Stimulated activated naive B cell treated with anti-CD40 and anti-IgM and Interleukin-4, amounts not matched to agents 10 μg/mL and 1 μg/mL and 100 μg/mL, for 72 hours (primary cell): ENCODE measurements around the gene CITED2.
"Not testable (repeated sequence)": the region's sequence is repeated elsewhere in the genome, so short reads cannot be mapped to it uniquely, and the experiment has no call there.

Experiments used
- ATAC-seq, 2 donors: fragments of 150-1000 bp; cut with Tn5 transposase; replicated peaks; 2 replicates each; pipeline ENCODE4 v1.10.0; 2021; ENCODE audit warnings: moderate library complexity in 1 of 2
- DNase-seq: peaks from one replicate; pipeline ENCODE4 v3.0.0; 2021
- H3K27ac Mint-ChIP-seq: one replicate; pipeline ENCODE4 v1.8.0; 2022; ENCODE audit warnings: mild to moderate bottlenecking, mixed read lengths
- H3K27me3 Mint-ChIP-seq, 2 donors: one replicate each; pipeline ENCODE4 v1.8.0; 2022; ENCODE audit warnings: mixed read lengths in 2 of 2
- H3K36me3 Mint-ChIP-seq, 2 donors: one replicate each; pipeline ENCODE4 v1.8.0; 2022; ENCODE audit warnings: mixed read lengths in 2 of 2, mild to moderate bottlenecking in 1 of 2
- H3K4me1 Mint-ChIP-seq, 2 donors: one replicate each; pipeline ENCODE4 v1.8.0; 2022; ENCODE audit warnings: mixed read lengths in 2 of 2, mild to moderate bottlenecking in 1 of 2
- H3K4me3 Mint-ChIP-seq, 2 donors: one replicate each; pipeline ENCODE4 v1.8.0; 2022; ENCODE audit warnings: mild to moderate bottlenecking in 2 of 2, mixed read lengths in 2 of 2, moderate library complexity in 1 of 2
- H3K9me3 Mint-ChIP-seq, 2 donors: one replicate each; pipeline ENCODE4 v1.8.0; 2022; ENCODE audit warnings: mixed read lengths in 2 of 2, mild to moderate bottlenecking in 1 of 2

CITED2 gene

GRCh38 chr6:139374357-139375225, at the start of gene CITED2:
Gene CITED2, minus strand, starts transcription at chr6:139374648. Its CDS starts 704 bp downstream, at chr6:139373944.
- Mint-ChIP-seq H3K4me3 (peak within 1 kb of the TSS; percentile 88 to 98), H3K4me1 (peaks cover 19 to 33% of the 10 kb centered on the region in 2 donors), H3K27me3 (no peaks in the 10 kb centered on the region), H3K27ac (peak within 1 kb of the TSS; percentile 100), H3K36me3 (peaks cover 10 to 13% of the 10 kb centered on the region in 2 donors), H3K9me3 (no peaks in the 10 kb centered on the region)
- peak; percentile 92 for DNase-seq
- peak; percentile 80 to 82 for ATAC-seq

- H3K4me3 Mint-ChIP-seq = no peak overlapping the region
- no peak overlapping the region for H3K27ac Mint-ChIP-seq
- H3K4me1 Mint-ChIP-seq = peaks cover 4 to 10% of the 10 kb centered on the region in 2 donors
- peaks cover 0 to 3% of the 10 kb centered on the region in 2 donors for H3K36me3 Mint-ChIP-seq
- ATAC-seq (no peak), DNase-seq (no peak)
- no peaks in the 10 kb centered on the region for H3K9me3 Mint-ChIP-seq
- peaks cover 0 to 5% of the 10 kb centered on the region in 2 donors for H3K27me3 Mint-ChIP-seq
These were observed 48.7 kb upstream of the CITED2 start for GRCh38 chr6:139423037-139423703.

- Mint-ChIP-seq H3K36me3 (peaks cover 0 to 3% of the 10 kb centered on the region in 2 donors), H3K27me3 (peaks cover 0 to 5% of the 10 kb centered on the region in 2 donors), H3K9me3 (no peaks in the 10 kb centered on the region), H3K4me1 (peaks cover 4 to 10% of the 10 kb centered on the region in 2 donors), H3K4me3 (no peak overlapping the region), H3K27ac (no peak overlapping the region)
- ATAC-seq = no peak
- DNase-seq = no peak
These were observed 47.9 kb upstream of the CITED2 start for GRCh38 chr6:139422105-139423036.

- no peak overlapping the region for H3K4me3 Mint-ChIP-seq
- H3K4me1 Mint-ChIP-seq = peaks cover 4 to 10% of the 10 kb centered on the region in 2 donors
- no peak overlapping the region for H3K27ac Mint-ChIP-seq
- ATAC-seq = no peak
- H3K27me3 Mint-ChIP-seq = peaks cover 0 to 6% of the 10 kb centered on the region in 2 donors
- H3K36me3 Mint-ChIP-seq = peaks cover 0 to 3% of the 10 kb centered on the region in 2 donors
- no peak for DNase-seq
- H3K9me3 Mint-ChIP-seq = no peaks in the 10 kb centered on the region
These were observed 44.2 kb upstream of the CITED2 start for GRCh38 chr6:139418481-139419132.

- no peaks in the 10 kb centered on the region for H3K36me3 Mint-ChIP-seq
- H3K27ac Mint-ChIP-seq = no peak overlapping the region
- no peak for ATAC-seq
- H3K4me1 Mint-ChIP-seq = no peaks in the 10 kb centered on the region
- H3K4me3 Mint-ChIP-seq = no peak overlapping the region
- H3K9me3 Mint-ChIP-seq = no peaks in the 10 kb centered on the region
- DNase-seq = no peak
- H3K27me3 Mint-ChIP-seq = peaks cover 0 to 5% of the 10 kb centered on the region in 2 donors
These were observed 41.7 kb upstream of the CITED2 start for GRCh38 chr6:139416146-139416545.

- no peaks in the 10 kb centered on the region for H3K9me3 Mint-ChIP-seq
- H3K4me1 Mint-ChIP-seq = no peaks in the 10 kb centered on the region
- H3K36me3 Mint-ChIP-seq = no peaks in the 10 kb centered on the region
- no peak overlapping the region for H3K4me3 Mint-ChIP-seq
- H3K27ac Mint-ChIP-seq = no peak overlapping the region
- peaks cover 0 to 5% of the 10 kb centered on the region in 2 donors for H3K27me3 Mint-ChIP-seq
- no peak for ATAC-seq
- no peak for DNase-seq
These were observed 40.9 kb upstream of the CITED2 start for GRCh38 chr6:139415365-139415764.

- not testable (repeated sequence) for DNase-seq, H3K27ac Mint-ChIP-seq, H3K4me3 Mint-ChIP-seq, H3K9me3 Mint-ChIP-seq, H3K36me3 Mint-ChIP-seq, H3K4me1 Mint-ChIP-seq, H3K27me3 Mint-ChIP-seq, ATAC-seq
These were observed 37.7 kb upstream of the CITED2 start for GRCh38 chr6:139412103-139412502.

- no peak for DNase-seq
- no peak for ATAC-seq
- H3K9me3 Mint-ChIP-seq = peaks cover 0 to 1% of the 10 kb centered on the region in 2 donors
- peaks cover 0 to 5% of the 10 kb centered on the region in 2 donors for H3K27me3 Mint-ChIP-seq
- no peaks in the 10 kb centered on the region for H3K36me3 Mint-ChIP-seq
- H3K27ac Mint-ChIP-seq = no peak overlapping the region
- no peak overlapping the region for H3K4me3 Mint-ChIP-seq
- no peaks in the 10 kb centered on the region for H3K4me1 Mint-ChIP-seq
These were observed 34.6 kb upstream of the CITED2 start for GRCh38 chr6:139409026-139409425.

- DNase-seq (no peak), ATAC-seq (no peak)
- Mint-ChIP-seq H3K4me1 (no peaks in the 10 kb centered on the region), H3K27ac (no peak overlapping the region), H3K4me3 (no peak overlapping the region), H3K9me3 (peaks cover 0 to 1% of the 10 kb centered on the region in 2 donors), H3K27me3 (no peaks in the 10 kb centered on the region), H3K36me3 (no peaks in the 10 kb centered on the region)
These were observed 33.3 kb upstream of the CITED2 start for GRCh38 chr6:139407718-139408222.

- no peak overlapping the region for H3K27ac Mint-ChIP-seq
- H3K36me3 Mint-ChIP-seq = no peaks in the 10 kb centered on the region
- H3K27me3 Mint-ChIP-seq = no peaks in the 10 kb centered on the region
- H3K9me3 Mint-ChIP-seq = peaks cover 0 to 1% of the 10 kb centered on the region in 2 donors
- H3K4me3 Mint-ChIP-seq = no peak overlapping the region
- no peaks in the 10 kb centered on the region for H3K4me1 Mint-ChIP-seq
- DNase-seq (no peak), ATAC-seq (no peak)
These were observed 32.3 kb upstream of the CITED2 start for GRCh38 chr6:139406577-139407343.

GRCh38 chr6:139402876-139403386, 28.5 kb upstream of the CITED2 start:
- H3K9me3 Mint-ChIP-seq = peaks cover 0 to 1% of the 10 kb centered on the region in 2 donors
- no peak overlapping the region for H3K27ac Mint-ChIP-seq
- no peaks in the 10 kb centered on the region for H3K36me3 Mint-ChIP-seq
- ATAC-seq (no peak), DNase-seq (no peak)
- H3K4me3 Mint-ChIP-seq = no peak overlapping the region
- no peaks in the 10 kb centered on the region for H3K27me3 Mint-ChIP-seq
- H3K4me1 Mint-ChIP-seq = no peaks in the 10 kb centered on the region

- Mint-ChIP-seq H3K36me3 (no peaks in the 10 kb centered on the region), H3K4me1 (peaks cover 5 to 6% of the 10 kb centered on the region in 2 donors), H3K4me3 (no peak overlapping the region), H3K27me3 (no peaks in the 10 kb centered on the region), H3K9me3 (no peaks in the 10 kb centered on the region), H3K27ac (no peak overlapping the region)
- ATAC-seq (no peak), DNase-seq (no peak)
These were observed 24.2 kb upstream of the CITED2 start for GRCh38 chr6:139398658-139399057.

GRCh38 chr6:139395891-139396301, 21.4 kb upstream of the CITED2 start:
- Mint-ChIP-seq H3K36me3 (no peaks in the 10 kb centered on the region), H3K9me3 (no peaks in the 10 kb centered on the region), H3K27me3 (no peaks in the 10 kb centered on the region), H3K27ac (no peak overlapping the region), H3K4me1 (peaks cover 11 to 19% of the 10 kb centered on the region in 2 donors), H3K4me3 (no peak overlapping the region)
- DNase-seq = no peak
- ATAC-seq = no peak
